ENCODE results near the gene DENND1A.

Gene DENND1A

DNA sequence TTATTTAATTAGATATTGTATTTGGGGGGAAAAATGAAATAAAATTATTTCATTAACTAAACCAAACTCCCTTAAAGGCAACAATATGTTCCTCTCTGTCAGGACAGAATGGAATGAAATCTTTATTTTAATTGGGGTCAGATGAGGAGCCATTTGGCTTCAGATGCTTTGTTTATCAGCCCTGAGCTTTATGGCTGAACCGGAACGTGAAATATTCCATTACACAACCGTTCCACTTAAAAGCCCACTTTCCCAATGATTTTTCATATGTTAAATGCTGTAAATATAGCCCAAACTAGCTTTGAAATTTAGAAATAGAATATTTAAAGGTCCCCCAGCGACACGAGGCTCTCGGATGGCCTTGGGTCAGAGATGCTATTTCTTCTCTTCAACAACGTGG, 424.4 kb downstream of the DENND1A start:
- TF ChIP-seq, protein P1, sequence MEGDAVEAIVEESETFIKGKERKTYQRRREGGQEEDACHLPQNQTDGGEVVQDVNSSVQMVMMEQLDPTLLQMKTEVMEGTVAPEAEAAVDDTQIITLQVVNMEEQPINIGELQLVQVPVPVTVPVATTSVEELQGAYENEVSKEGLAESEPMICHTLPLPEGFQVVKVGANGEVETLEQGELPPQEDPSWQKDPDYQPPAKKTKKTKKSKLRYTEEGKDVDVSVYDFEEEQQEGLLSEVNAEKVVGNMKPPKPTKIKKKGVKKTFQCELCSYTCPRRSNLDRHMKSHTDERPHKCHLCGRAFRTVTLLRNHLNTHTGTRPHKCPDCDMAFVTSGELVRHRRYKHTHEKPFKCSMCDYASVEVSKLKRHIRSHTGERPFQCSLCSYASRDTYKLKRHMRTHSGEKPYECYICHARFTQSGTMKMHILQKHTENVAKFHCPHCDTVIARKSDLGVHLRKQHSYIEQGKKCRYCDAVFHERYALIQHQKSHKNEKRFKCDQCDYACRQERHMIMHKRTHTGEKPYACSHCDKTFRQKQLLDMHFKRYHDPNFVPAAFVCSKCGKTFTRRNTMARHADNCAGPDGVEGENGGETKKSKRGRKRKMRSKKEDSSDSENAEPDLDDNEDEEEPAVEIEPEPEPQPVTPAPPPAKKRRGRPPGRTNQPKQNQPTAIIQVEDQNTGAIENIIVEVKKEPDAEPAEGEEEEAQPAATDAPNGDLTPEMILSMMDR (IDR thresholded peaks at IDR 0.05; ENCODE audit: low read depth, low read length): no peak
- H3K4me3 ChIP-seq (replicated peaks in 1 of 2; ENCODE audit: low read depth in 2 of 2, low read length in 2 of 2): no peak overlapping the region
- DNase-seq (ENCODE audit: low read depth in 2 of 2): no peak

DNA sequence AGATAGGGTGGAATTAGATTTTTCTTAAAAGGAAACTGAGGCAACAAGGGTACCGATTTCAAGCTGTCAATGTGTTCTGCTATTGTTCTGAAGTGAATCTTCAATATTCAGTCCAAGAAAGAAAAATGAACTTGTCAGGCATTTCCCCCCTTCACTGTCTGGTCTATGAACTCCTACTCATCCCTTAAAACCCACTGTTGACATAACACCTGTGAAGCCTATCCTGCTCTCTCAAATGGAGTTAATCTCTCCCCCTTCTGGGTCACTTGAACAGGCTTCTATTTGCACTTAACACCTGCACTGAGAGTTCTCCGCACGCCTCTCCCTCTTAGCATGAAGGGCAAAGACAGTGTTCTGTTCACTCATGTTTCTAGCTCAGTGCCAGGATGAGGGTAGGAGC, 429.6 kb downstream of the DENND1A start:
- DNase-seq (ENCODE audit: low read depth in 2 of 2): no peak
- H3K4me3 ChIP-seq (replicated peaks in 1 of 2; ENCODE audit: low read depth in 2 of 2, low read length in 2 of 2): no peak overlapping the region
- TF ChIP-seq, protein P1 (IDR thresholded peaks at IDR 0.05; ENCODE audit: low read depth, low read length): no peak

GRCh38 chr9:123497830-123498229, 432.1 kb downstream of the DENND1A start:
- TF ChIP-seq, protein P1 (IDR thresholded peaks at IDR 0.05; ENCODE audit: low read depth, low read length): no peak
- no peak overlapping the region for H3K4me3 ChIP-seq (replicated peaks in 1 of 2; ENCODE audit: low read depth in 2 of 2, low read length in 2 of 2)
- no peak for DNase-seq (ENCODE audit: low read depth in 2 of 2)

DNA sequence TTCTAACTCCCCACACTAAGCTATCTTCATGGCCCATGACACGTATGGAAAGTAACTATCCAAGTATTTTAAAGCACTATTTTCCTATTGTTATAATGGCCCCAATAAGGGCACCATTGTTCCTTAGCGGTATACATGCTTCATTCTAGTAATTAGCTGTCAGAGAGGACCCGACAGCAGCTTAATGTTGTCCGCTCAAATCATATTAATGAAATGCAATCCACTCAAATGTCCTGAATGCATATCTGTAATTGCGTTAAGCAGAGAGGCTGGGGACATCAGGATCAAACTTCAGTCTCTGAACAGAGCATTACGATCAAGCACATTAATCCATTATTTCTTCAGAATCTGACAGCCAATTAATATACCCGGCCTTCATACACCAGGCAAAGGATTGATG, 434.2 kb downstream of the DENND1A start:
- no peak overlapping the region for H3K4me3 ChIP-seq (replicated peaks in 1 of 2; ENCODE audit: low read depth in 2 of 2, low read length in 2 of 2)
- TF ChIP-seq, protein P1 (IDR thresholded peaks at IDR 0.05; ENCODE audit: low read depth, low read length): no peak
- DNase-seq (ENCODE audit: low read depth in 2 of 2): no peak

- TF ChIP-seq, protein P1 (IDR thresholded peaks at IDR 0.05; ENCODE audit: low read depth, low read length): no peak
- no peak overlapping the region for H3K4me3 ChIP-seq (replicated peaks in 1 of 2; ENCODE audit: low read depth in 2 of 2, low read length in 2 of 2)
- no peak for DNase-seq (ENCODE audit: low read depth in 2 of 2)
Measured at GRCh38 chr9:123493627-123494026, 436.3 kb downstream of the DENND1A start.

- TF ChIP-seq, protein P1 (IDR thresholded peaks at IDR 0.05; ENCODE audit: low read depth, low read length): no peak
- no peak for DNase-seq (ENCODE audit: low read depth in 2 of 2)
- no peak overlapping the region for H3K4me3 ChIP-seq (replicated peaks in 1 of 2; ENCODE audit: low read depth in 2 of 2, low read length in 2 of 2)
Measured at GRCh38 chr9:123490688-123491087, 439.2 kb downstream of the DENND1A start.

GRCh38 chr9:123488722-123489321, 441.1 kb downstream of the DENND1A start:
- no peak overlapping the region for H3K4me3 ChIP-seq (replicated peaks in 1 of 2; ENCODE audit: low read depth in 2 of 2, low read length in 2 of 2)
- TF ChIP-seq, protein P1 (IDR thresholded peaks at IDR 0.05; ENCODE audit: low read depth, low read length): no peak
- DNase-seq (ENCODE audit: low read depth in 2 of 2): no peak
